ENCODE measurements around the gene SRP68. TPM values are rescaled to one million over a fixed set of nuclear protein-coding genes. Genes with fewer than 3 reads are reported as not detected.
A peak's percentile ranks its signal among the peaks of the same experiment; 100 is the strongest.

SRP68 gene
- total RNA-seq, 1 donor = 32.3 TPM

DNA sequence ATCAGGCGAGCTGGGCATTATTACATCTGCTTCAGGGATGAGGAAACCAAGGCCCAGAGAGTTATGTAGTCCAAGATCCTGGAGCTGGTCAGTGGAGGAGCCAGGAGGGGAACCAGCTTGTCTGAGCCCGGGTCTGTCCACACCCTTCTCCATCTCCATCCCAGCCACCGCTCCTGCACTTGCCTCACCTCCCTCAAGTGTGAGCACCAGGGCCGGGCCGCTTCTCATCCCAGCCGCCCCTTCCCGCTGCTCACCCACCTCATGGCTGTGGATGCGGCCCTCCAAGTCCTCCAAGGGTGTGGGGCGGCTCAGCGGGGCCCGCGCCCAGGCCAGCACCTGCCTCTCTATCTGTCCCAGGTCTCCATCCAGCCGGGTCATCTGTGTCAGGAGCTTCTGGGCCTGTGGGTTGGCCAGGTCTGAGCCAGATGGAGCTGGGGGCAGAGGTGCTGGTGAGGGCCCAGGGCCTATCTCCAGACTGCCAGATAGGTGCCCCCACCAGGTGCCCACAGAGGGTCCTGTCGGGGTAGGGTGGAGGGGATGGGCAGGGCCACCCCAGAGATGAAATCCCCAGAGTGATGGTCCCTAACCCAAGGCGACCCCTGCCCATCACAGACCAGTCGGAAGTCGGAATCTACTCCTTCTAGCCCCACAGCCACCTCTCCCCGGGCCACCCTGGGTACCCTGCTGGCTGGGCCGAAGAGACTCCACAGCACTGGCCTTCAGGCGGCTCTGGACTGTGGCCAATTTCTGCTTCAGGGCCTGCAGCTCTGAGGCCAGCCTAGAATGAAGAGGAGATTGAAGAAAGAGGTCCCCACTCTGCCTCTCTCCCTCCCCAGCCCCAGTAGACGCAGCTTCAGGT, 54.6 kb downstream of the SRP68 start:
- DNase-seq (ENCODE audit: low read depth) = no peak
- TF ChIP-seq, protein P1, sequence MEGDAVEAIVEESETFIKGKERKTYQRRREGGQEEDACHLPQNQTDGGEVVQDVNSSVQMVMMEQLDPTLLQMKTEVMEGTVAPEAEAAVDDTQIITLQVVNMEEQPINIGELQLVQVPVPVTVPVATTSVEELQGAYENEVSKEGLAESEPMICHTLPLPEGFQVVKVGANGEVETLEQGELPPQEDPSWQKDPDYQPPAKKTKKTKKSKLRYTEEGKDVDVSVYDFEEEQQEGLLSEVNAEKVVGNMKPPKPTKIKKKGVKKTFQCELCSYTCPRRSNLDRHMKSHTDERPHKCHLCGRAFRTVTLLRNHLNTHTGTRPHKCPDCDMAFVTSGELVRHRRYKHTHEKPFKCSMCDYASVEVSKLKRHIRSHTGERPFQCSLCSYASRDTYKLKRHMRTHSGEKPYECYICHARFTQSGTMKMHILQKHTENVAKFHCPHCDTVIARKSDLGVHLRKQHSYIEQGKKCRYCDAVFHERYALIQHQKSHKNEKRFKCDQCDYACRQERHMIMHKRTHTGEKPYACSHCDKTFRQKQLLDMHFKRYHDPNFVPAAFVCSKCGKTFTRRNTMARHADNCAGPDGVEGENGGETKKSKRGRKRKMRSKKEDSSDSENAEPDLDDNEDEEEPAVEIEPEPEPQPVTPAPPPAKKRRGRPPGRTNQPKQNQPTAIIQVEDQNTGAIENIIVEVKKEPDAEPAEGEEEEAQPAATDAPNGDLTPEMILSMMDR (IDR thresholded peaks at IDR 0.05; ENCODE audit: insufficient read depth, low read length) = no peak
- H3K4me3 ChIP-seq (ENCODE audit: low read depth, low read length) = no peak overlapping the region

DNA sequence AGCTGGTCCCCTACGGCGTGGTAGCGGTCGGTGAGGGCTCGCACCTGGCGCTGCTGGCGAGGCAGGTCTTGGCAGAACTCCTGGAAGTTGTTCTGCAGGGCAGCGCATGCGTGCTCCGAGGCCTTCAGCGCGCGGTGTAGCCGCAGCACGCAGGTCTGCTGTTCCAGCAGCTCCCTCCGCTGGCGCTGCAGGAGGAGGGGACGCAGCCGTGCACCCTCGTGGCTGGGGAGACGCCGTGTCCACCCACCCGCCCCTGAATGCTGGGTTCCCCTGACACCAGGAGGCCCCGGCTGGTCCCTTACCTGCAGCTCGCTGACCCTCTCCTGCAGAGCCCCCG, 57.4 kb downstream of the SRP68 start:
- no peak for DNase-seq (ENCODE audit: low read depth)
- TF ChIP-seq, protein P1 (IDR thresholded peaks at IDR 0.05; ENCODE audit: insufficient read depth, low read length) = no peak
- H3K4me3 ChIP-seq (ENCODE audit: low read depth, low read length) = no peak overlapping the region

DNA sequence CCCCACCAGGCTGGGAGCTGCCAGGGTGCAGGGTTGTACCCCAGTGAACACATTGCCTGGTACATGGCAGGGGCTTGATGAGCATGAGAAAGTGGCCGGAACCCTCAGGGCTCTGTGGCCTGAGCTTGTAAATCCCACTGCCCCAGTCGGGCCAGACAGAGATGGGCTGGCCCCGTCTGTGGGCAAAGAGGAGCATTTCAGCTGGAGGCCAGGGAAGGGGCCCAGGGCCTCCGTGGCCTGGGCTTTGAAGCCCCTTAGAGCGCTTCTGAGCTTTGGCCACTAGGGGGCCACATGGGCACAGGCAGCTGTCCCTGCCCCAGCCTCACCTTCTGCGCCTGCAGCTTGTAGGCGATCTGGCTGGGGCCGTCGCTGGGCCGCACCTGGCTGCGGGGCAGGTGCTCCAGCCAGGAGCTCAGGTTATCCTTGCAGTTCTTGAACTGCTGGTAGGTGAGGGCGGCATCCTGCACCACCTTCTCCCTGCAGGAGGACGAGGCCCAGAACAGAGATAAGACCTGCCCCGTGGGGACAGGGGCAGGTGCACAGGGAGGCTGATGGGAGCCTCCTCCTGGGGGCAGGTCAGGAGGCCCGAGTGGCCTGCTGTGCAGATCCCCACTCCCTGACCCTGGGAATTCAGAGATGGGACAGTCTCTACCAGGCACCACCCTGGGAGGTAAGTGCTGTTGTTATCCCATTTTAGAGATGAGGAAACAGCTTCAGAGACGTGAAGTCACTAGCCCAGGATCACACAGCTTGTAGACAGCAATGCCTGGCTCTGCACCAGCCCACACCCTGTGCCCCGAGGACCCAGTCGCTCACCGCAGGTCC, 58.0 kb downstream of the SRP68 start:
- peak; percentile 65 for DNase-seq (ENCODE audit: low read depth)
- no peak overlapping the region for H3K4me3 ChIP-seq (ENCODE audit: low read depth, low read length)
- TF ChIP-seq, protein P1 (IDR thresholded peaks at IDR 0.05; ENCODE audit: insufficient read depth, low read length) = peak; percentile 96

DNA sequence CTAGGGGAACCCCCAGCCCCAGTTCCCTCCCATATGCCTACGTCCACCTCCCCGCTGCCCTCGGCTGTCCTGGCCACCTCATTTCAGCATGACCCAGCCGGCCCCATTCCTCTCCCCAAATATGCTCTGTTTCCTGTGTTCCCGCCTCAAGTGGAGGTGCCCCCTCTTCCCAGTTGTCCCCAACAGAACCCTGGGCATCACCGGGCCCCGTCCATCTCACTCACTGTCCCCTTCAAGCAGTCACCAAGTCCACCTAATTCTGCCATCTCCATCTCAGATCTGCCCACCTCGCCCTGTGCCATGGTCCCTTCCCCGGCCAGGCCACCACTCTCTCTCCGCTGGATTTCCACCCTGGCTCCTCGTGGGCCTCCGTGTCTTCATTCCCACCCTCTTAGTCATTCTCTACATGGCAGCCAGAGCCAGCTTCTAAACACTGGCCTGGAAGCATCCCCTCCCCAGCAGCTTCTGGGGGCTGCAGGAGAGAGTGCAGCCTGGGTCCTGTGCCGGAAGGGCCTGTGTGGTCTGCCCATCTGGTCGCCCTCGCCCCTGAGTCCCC, 58.9 kb downstream of the SRP68 start:
- no peak overlapping the region for H3K4me3 ChIP-seq (ENCODE audit: low read depth, low read length)
- TF ChIP-seq, protein P1 (IDR thresholded peaks at IDR 0.05; ENCODE audit: insufficient read depth, low read length) = no peak
- no peak for DNase-seq (ENCODE audit: low read depth)

DNA sequence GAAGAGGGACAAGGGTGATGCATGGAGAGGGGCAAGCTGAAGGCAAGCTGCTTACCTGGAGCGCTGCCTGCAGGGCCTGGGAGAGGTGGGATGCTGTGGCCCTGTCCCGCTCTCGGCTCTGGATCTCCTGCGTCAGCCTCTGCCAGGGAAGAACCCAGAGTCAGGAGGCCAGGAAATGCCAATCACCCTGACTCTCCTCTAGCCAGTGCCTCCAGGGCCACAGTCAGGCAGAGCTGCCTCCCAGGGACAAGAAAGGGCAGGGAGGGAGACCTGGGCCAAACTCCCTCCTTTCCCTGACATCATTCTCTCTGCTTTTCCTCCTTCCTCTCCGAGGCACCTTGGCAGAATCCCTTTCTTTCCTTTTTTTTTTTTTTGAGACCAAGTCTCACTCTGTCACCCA, 60.4 kb downstream of the SRP68 start:
- no peak for DNase-seq (ENCODE audit: low read depth)
- TF ChIP-seq, protein P1 (IDR thresholded peaks at IDR 0.05; ENCODE audit: insufficient read depth, low read length) = no peak

DNA sequence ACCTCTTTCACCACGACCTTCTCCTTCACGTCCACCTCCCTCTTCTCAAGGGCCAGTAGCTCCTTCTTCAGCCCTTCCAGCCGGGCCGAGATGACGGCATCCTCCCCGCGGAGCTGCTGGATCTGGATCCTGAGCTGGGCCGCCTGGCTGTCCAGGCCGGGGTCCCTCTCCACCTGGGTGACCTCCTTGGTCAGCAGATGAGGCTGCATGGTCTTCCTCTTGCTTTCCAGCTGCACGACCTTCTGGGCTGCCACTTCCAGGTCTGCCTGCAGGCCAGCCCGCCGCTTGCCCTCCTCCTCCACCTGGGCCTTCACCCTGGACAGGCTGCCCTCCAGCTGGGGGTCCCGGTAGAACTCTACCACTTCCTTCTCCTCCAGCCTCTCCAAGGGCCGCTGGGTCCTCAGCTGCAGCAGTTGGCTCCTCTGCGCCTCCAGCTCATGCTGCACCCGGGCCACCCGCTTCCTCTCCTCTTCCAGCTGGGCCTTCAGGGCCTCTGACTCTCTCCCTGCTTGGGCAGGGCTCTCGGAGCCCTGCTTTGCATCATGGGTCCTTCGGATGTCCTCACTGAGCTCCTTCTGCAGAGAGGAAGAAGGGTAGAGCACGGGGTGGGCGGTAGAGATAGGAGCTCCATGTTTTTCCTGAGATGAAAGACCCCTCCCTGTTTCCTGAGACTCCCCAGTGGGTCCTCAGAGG, 62.2 kb downstream of the SRP68 start:
- H3K4me3 ChIP-seq (ENCODE audit: low read depth, low read length) = no peak overlapping the region
- no peak for DNase-seq (ENCODE audit: low read depth)
- TF ChIP-seq, protein P1 (IDR thresholded peaks at IDR 0.05; ENCODE audit: insufficient read depth, low read length) = no peak

More for the DNA sequence above, 60.4 kb downstream of the SRP68 start:
- H3K4me3 ChIP-seq (ENCODE audit: low read depth, low read length) = no peak overlapping the region

Data from fibroblast of the aortic adventitia (primary cell).